ENCODE measurements around the gene SDK2.

The SDK2 gene

GRCh38 chr17:73650617-73651200, 6.5 kb upstream of the SDK2 start:
- DNase-seq, result no peak

DNA sequence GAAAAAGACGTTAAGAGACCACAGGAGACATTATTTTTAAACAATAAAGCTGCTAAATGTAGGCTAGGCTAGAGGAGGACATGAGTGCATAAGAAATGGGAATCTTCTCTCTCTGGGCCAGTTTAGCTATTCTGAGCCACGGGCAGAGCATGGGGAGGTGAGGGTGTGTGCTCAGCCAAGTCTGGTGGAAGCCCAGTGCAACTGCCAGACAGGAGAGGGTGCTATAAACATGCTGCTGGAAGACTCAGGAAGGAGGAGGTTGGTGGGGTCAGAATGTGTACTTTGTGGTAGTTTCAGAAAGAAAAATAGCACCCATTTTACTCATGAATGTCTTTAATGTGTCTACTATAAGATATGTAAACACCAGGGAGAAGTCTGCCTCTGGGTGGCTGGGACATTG, 5.9 kb upstream of the SDK2 start:
- DNase-seq, result no peak

- no peak for DNase-seq
These were observed 4.7 kb upstream of the SDK2 start for GRCh38 chr17:73648974-73649373.

DNA sequence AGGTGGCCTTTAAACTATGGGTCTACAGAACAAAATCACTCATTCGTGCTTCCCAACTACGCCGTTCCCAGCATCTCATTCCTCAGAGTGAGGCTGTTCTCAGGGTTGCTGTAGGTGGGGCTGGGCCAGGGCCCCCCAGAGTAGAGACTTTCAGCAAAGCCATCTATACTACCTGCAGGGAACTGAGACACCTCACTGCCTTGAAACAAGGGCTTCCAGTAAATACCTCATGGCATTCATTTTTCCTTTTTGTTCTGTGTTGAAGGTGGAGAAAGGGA, 4.2 kb upstream of the SDK2 start:
- DNase-seq, result no peak

DNA sequence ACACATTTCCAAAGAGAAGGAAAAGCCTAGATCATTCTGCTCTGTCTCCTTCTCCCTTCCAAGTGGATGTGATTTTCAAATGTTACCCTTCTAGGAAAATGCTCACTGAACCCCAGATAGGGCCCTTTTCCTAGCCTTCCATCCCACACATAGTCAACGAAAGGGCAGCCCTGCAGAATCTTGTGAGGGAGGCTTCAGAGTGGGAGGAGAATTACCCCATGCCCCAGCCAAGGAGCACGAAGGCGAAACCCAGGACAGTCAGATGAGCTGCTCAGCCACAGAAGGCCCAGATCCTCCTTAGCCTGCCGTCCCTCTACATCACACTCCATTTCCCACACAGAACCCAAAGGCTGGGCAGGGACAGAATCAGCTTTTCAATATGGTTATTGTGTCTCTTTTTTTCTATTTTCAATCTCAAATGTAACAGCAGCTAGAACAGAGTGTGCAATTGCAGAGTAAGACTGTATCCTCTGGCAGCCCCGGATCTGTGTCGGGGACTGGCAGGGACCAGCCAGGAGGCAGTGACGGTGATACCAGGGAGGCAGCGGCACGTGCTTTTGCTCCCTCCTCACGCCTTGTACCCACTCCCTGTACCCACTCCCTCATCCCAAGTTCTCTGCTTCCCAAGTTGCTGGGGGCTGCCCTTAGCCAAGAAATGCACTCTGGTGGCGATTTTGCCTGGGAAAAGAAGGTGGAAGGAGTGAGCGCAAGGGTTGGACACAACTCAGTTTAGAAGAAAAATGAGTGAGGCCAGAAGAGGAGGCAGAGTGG, 3.7 kb upstream of the SDK2 start:
- DNase-seq, result no peak

DNA sequence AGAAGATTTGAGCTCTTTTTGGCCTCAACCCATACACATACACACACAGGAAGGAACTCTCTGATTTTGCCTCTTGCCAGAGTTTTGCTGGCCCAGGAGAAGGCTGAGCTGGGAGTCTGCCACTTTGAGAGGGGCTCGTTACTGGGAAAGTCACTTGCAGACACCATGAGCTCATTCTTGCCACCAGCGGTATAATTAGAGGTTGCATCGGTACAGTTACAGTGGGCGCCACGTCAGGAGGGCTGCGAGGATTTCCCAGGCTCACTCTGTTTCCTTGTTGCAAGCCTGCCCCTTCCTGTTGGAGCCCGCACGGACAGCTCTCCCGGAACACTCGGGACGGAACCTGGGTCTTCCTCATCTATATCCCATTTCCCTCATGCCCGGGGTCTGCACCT, 3.1 kb upstream of the SDK2 start:
- no peak for DNase-seq

DNA sequence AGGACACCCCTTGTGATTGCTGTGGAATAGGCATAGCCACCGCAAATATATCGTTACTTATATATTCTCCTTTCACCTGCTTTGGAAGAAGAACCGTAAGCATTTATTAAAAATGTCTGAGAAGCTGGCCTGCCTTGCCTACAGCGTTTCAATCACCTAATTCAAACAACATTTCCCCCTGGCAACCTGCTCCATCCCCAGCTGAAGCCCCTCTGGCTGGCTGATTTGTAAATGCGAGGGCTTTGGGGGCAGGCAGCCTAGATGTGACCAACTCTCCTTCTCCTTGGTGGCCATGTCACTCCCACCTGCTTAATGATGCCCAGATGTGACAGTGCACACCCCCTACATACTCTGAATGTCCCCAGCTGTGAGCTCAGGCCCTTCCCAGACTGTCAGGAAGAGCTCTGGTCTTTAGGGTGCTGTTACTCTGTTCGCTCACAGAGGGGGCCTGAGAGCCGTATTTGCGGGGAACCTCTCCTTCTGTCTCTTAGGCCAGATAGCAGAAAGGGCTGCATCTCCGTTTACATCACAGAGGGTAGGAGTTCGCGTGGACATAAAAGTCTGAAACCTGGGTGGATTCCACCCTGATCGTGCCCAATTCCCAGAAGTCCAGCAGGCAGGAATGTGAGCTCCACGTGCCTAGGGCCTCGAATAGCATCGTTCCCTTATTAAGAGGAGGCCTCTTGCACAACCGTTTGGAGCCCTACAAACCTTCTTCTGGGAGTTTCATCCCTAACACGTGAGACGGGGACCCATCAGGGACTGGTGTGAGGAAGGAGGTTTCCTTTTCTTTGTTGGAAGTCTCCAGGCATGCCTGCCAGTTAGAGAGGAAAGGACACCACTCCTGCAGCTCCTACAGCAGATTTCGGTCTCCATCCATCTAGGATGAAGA, 2.4 kb upstream of the SDK2 start:
- DNase-seq, result no peak

- DNase-seq, result no peak
These were observed 1.0 kb upstream of the SDK2 start for GRCh38 chr17:73645050-73645871.

DNA sequence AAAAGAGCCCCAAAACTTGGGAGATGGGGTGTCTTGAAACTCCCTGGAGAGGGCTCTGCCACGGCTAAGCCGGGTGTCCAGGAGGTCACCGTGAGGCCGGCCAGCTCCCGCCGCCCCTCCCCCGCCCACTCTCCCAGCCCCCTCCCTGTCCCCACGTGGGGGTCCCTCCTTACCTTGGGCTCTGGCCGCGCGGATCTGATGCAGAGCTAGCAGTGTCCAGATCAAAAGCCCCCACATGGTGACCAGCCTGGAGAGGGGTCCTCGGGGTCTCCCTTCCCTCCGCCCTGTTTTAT, 447 bp downstream of the SDK2 start:
- DNase-seq, result no peak

DNA sequence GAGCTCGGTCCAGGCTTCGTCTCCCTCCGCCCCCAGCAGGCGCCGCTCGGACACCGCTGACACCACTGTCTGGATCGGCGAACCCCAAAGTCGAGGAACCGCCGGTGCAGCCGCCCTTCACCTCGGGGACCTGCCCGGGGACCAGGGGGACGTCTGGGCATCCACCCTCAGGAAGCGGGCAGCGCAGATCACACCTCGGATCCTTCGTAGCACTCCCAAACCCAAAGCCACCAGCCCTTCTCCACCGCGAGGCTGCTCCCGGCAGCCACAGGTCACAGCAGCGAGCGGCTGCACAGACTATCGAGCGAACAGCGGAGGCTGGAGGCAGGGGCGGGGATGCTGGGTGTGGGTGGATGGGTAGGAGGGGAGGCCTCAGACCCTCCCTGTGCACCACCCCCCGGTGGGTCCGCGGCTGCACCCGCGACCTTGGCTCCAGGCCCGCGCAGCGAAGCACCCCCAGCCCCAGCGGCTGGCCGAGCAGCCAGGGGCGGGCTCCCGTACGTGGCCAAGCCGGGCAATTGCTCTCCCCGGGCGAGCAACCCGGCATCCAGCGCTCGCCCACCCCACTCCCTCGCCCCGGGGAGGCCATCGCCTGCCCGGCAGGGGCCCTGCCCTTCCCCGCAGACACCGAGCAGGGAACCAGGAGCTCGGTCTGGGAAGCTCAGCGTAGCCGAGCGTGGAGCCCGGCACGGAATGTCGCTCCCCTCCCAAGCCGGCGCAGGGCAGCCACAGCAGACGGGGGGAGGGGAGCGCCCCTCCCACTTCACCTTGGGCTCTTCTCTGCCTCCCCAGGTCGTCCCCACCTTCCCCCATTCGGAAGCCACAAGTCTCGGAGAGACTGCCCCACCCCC, 1.0 kb downstream of the SDK2 start:
- no peak for DNase-seq

DNA sequence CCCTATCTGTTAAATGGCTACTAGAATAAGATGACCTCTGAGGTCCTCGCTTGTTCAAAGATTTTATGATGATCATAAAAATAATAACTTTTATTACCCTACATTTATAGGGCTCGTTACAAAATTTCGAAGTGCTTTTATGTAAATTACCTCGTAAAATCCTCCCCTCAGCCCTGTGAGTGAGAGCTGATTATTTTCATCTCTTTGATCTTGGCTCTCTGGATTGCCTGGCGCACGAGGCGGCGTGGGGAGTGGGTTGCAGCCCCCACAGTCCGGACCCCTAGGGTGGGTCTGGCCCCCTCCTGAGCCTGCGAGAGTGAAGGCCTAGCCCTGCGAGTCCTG, 1.6 kb downstream of the SDK2 start:
- no peak for DNase-seq

DNA sequence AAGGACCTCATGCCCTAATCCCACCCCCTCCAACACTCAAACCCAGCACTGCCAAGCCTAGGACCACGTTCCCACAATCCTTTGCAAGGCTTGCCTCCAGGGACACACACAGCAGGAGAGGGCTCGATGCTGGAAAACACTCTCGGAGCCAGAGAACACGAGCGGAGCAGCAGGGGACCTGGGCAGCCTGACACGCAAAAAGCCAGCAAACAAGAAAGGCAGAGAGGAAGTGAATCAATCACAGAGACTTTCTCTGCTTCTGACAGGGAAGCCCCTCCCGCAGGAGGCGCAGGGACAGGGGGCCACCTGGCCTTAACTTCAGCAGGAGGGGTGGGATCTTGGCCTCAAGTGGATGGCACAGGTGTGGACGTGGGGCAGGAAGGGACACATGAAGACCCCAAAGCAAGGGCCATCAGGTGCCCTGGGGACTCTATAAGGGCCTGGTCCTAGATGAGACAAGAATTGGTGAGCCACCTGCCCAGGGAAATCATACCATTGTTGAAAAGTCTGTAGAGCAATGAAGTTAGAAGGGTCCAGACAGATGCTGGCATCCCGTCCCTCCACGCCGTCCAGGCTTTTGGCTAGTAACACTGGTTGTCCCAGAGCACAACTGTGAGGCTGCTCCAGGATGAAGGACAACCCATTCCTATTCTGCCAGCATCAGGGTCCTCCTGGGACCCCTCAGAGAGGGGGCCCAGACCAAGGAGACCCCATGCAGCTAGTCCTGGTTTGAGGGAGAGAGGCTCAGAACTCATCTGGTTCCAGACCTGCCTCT, 2.2 kb downstream of the SDK2 start:
- no peak for DNase-seq

DNA sequence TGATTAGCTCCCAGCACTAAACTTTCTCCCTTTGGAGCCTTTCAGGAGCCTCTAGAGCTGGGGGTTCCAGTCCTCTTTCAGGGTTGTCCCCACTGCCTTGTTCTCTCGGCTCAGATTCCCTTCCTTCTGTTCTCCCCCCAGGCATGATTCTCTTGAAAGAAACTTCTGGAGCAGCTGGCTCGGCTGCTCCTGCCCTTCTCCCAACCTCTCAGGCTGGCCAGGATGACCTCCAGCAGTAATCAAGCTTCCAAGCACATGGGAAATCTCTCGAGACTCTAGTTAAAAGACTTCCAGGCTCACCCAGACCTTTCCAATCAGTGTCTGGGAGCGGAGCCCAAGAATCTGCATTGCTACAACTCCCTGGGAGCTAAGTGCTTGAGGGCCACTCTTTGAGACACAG, 3.6 kb downstream of the SDK2 start:
- DNase-seq, result no peak

GRCh38 chr17:73639932-73640331, 4.3 kb downstream of the SDK2 start:
- DNase-seq, result no peak

- no peak for DNase-seq
These were observed 4.9 kb downstream of the SDK2 start for GRCh38 chr17:73639322-73639721.

- DNase-seq, result no peak
These were observed 5.7 kb downstream of the SDK2 start for GRCh38 chr17:73638556-73638955.

DNA sequence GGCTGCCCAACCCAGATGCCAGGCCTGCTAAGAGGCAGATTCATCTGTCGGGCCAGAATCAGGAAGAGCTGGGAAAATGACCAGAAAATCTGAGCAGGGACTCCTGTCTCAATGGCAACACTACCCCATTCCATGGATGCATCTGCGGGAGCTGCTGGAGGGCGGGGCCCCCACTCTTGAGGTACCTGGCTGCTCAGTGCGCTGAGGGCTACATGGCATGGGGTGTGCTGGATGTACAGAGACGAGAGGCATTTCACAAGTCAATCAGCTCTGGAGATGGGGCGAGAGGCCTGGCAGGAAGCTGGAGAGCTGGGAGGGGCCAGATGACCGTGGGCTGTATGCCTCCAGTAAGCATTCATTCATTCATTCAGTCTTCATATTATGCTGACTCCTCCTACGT, 6.4 kb downstream of the SDK2 start:
- DNase-seq, result no peak

DNA sequence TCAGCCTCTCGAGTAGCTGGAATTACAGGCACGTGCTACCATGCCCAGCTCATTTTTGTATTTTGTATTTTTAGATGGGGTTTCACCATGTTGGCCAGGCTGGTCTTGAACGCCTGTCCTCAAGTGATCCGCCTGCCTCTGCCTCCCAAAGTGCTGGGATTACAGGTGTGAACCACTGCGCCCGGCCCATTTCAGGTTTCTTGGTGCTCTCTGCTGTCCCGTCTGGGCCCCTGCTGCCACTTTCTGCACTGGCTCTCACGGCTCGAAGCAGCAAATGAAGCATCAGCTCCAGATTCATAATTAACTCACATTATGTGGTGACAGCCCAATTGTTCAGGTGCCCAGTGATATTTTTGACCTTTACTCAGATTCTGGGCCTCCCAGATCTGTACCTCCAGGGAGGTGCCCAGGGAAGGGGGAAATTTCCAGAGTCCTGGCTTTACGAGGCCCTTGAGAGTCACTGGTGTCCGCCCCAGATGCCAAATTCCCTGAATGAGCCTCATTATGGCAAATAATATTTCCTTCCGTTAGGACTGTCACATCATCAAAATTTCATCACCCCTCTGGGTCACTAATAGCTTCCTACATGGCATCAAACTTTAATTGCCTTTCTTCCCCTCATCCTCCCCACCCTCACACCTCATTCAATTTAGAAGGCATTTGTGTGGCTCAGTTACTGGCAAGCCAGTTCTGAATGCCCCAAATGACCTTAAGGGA, 9.0 kb downstream of the SDK2 start:
- DNase-seq, result no peak

DNA sequence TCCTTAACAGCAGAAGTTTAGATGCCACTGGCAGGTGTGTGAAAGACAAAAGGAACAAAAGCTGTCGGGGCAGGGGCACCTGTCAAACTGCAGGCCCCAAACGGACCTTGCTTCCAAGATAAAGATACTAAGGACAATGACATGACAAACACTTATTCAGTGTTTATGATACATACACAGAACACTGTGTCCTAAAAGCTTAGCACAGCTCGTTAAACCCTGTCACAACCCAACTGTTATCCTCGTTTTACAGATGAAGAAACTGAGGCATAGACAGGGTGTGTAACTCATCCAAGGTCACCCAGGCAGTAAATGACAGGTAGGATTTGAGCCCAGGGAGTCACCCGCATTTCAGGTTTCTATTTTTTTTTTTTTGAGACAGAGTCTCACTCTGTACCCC, 9.6 kb downstream of the SDK2 start:
- DNase-seq, result no peak

- DNase-seq, result no peak
These were observed 10.5 kb downstream of the SDK2 start for GRCh38 chr17:73633736-73634135.

DNA sequence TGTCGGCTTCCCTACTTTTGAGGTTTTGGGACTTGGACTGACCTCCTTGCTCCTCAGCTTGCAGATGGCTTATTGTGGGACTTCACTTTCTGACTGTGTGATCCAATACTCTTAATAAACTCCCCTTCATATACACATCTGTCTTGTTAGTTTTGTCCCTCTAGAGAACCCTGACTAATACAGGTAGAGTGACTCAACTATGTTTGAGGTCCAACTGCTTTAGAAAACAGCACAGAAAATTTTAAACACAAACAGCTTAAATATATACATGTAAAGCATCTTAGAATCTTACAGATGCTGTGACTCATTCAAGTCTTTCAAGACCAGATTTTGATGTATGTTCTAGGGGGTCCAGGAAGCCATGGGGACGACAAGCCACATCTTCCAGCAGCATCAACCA, 11.7 kb downstream of the SDK2 start:
- no peak for DNase-seq
